ENCODE data around the gene ZSWIM5. TPM values are rescaled to one million over a fixed set of nuclear protein-coding genes. Genes with fewer than 3 reads are reported as not detected.
"Not testable (repeated sequence)": the region's sequence is repeated elsewhere in the genome, so short reads cannot be mapped to it uniquely, and the experiment has no call there.

The ZSWIM5 gene
- total RNA-seq, 2 experiments from 2014 or later: 0.50 TPM

GRCh38 chr1:44977372-44977771, 229.0 kb downstream of the ZSWIM5 start:
- ATAC-seq, CTCF ChIA-PET: not testable (repeated sequence)
- peaks cover 46% of the 10 kb centered on the region for H3K36me3 Mint-ChIP-seq (ENCODE audit: low read depth)

GRCh38 chr1:44976252-44976651, 230.2 kb downstream of the ZSWIM5 start:
- CTCF ChIA-PET: no interaction called here
- Mint-ChIP-seq H3K4me3 (no peak overlapping the region), H3K36me3 (ENCODE audit: low read depth) (peaks cover 50% of the 10 kb centered on the region), H3K27ac (no peak overlapping the region), H3K9me3 (ENCODE audit: insufficient read depth) (peaks cover 5% of the 10 kb centered on the region), H3K27me3 (ENCODE audit: low read depth) (no peaks in the 10 kb centered on the region), H3K4me1 (ENCODE audit: low read depth) (peaks cover 9% of the 10 kb centered on the region)
- ATAC-seq: no peak
- DNase-seq: no peak
- POLR2A ChIA-PET: no interaction called here

More at GRCh38 chr1:44977372-44977771, 229.0 kb downstream of the ZSWIM5 start:
- H3K4me1 Mint-ChIP-seq (ENCODE audit: low read depth); H3K4me3 Mint-ChIP-seq; DNase-seq; H3K27ac Mint-ChIP-seq; POLR2A ChIA-PET; H3K9me3 Mint-ChIP-seq (ENCODE audit: insufficient read depth); H3K27me3 Mint-ChIP-seq (ENCODE audit: low read depth): not testable (repeated sequence)

- Mint-ChIP-seq H3K27ac (no peak overlapping the region), H3K27me3 (ENCODE audit: low read depth) (no peaks in the 10 kb centered on the region), H3K4me3 (no peak overlapping the region), H3K4me1 (ENCODE audit: low read depth) (peaks cover 11% of the 10 kb centered on the region), H3K36me3 (ENCODE audit: low read depth) (peaks cover 50% of the 10 kb centered on the region), H3K9me3 (ENCODE audit: insufficient read depth) (peaks cover 5% of the 10 kb centered on the region)
- ATAC-seq: no peak
- ChIA-PET POLR2A (interaction anchor here (0.7 kb wide), 1 partner anchor 13 kb away, joined by 4 read pairs; no protein-coding TSS in a partner anchor), CTCF (no interaction called here)
- DNase-seq: no peak
Observed at GRCh38 chr1:44973645-44974044, 232.8 kb downstream of the ZSWIM5 start.

- H3K9me3 Mint-ChIP-seq (ENCODE audit: insufficient read depth): no peaks in the 10 kb centered on the region
- no peak overlapping the region for H3K4me3 Mint-ChIP-seq
- H3K36me3 Mint-ChIP-seq (ENCODE audit: low read depth): peaks cover 22% of the 10 kb centered on the region
- H3K27me3 Mint-ChIP-seq (ENCODE audit: low read depth): no peaks in the 10 kb centered on the region
- H3K27ac Mint-ChIP-seq: no peak overlapping the region
- peaks cover 11% of the 10 kb centered on the region for H3K4me1 Mint-ChIP-seq (ENCODE audit: low read depth)
- ChIA-PET POLR2A (interaction anchor here (1.1 kb wide), 1 partner anchor 13 kb away, joined by 4 read pairs; no protein-coding TSS in a partner anchor), CTCF (interaction anchor here (1.6 kb wide), 1 partner anchor 9 kb away, joined by 3 read pairs; no protein-coding TSS in a partner anchor)
- no peak for DNase-seq
- no peak for ATAC-seq
Observed at GRCh38 chr1:44970317-44970716, 236.1 kb downstream of the ZSWIM5 start.

Other genes with a start within 250 kb of the ZSWIM5 start
- gene EIF2B3, start 220.0 kb downstream of the ZSWIM5 start, total RNA-seq: 10 to 100 TPM; 24.6 to 28.8 TPM
- 10 to 100 TPM; 33.5 to 38.6 TPM for gene HECTD3, start 195.3 kb downstream of the ZSWIM5 start, total RNA-seq
- gene UROD, start 194.4 kb downstream of the ZSWIM5 start, total RNA-seq: 10 to 100 TPM; 74.7 to 76.4 TPM
- 10 to 100 TPM; 16.8 TPM for gene HPDL, start 120.3 kb upstream of the ZSWIM5 start, total RNA-seq
- gene TOE1, start 133.6 kb upstream of the ZSWIM5 start, total RNA-seq: 10 to 100 TPM; 25.4 to 25.9 TPM
- gene MUTYH, start 133.8 kb upstream of the ZSWIM5 start, total RNA-seq: 10 to 100 TPM; 59.8 to 61.8 TPM

Measured in activated CD8-positive, alpha-beta T cell treated with anti-CD3 and anti-CD28 coated beads, Interleukin-2, amount 10 ng/mL, durations not matched to agents 7 days and 5 days (primary cell).